GM21619 (cell line): ENCODE results near the gene FAM117B.

Experiments
- ATAC-seq: cut with Tn5 transposase; IDR thresholded peaks from one replicate; pipeline ENCODE4 v1.9.1; 2021; ENCODE audit not compliant: unreplicated experiment

Gene FAM117B

GRCh38 chr2:202634556-202635427, at the start of gene FAM117B:
TSS of gene FAM117B (plus strand) at chr2:202634969. CDS start at chr2:202635188, 219 bp downstream.
- peak; percentile 89 for ATAC-seq

GRCh38 chr2:202588647-202589581, 45.9 kb upstream of the FAM117B start:
- ATAC-seq, result peak; percentile 89

GRCh38 chr2:202589582-202589949, 45.2 kb upstream of the FAM117B start:
- ATAC-seq, result no peak

- ATAC-seq, result no peak
Measured at GRCh38 chr2:202592566-202592965, 42.2 kb upstream of the FAM117B start.

- ATAC-seq, result no peak
Measured at GRCh38 chr2:202599105-202599504, 35.7 kb upstream of the FAM117B start.

GRCh38 chr2:202599911-202600310, 34.9 kb upstream of the FAM117B start:
- ATAC-seq, result no peak

GRCh38 chr2:202604699-202605098, 30.1 kb upstream of the FAM117B start:
- ATAC-seq, result no peak

GRCh38 chr2:202605174-202605573, 29.6 kb upstream of the FAM117B start:
- no peak for ATAC-seq

GRCh38 chr2:202608142-202608852, 26.5 kb upstream of the FAM117B start:
- peak; percentile 28 for ATAC-seq

- ATAC-seq, result peak; percentile 92
Measured at GRCh38 chr2:202609381-202610145, 25.2 kb upstream of the FAM117B start.

GRCh38 chr2:202610380-202610779, 24.4 kb upstream of the FAM117B start:
- no peak for ATAC-seq

GRCh38 chr2:202612145-202612544, 22.6 kb upstream of the FAM117B start:
- ATAC-seq, result no peak

- ATAC-seq, result no peak
Measured at GRCh38 chr2:202613479-202613878, 21.3 kb upstream of the FAM117B start.

GRCh38 chr2:202624133-202624532, 10.6 kb upstream of the FAM117B start:
- ATAC-seq, result no peak

GRCh38 chr2:202627042-202627441, 7.7 kb upstream of the FAM117B start:
- no peak for ATAC-seq

- no peak for ATAC-seq
Measured at GRCh38 chr2:202628646-202629198, 6.0 kb upstream of the FAM117B start.

- no peak for ATAC-seq
Measured at GRCh38 chr2:202632682-202633290, 2.0 kb upstream of the FAM117B start.

- no peak for ATAC-seq
Measured at GRCh38 chr2:202633470-202633869, 1.3 kb upstream of the FAM117B start.

GRCh38 chr2:202635428-202636212, 851 bp downstream of the FAM117B start:
- peak; percentile 61 for ATAC-seq
